Measurements from ENCODE around the gene SEPSECS.

SEPSECS gene

GRCh38 chr4:25075129-25075528, 85.1 kb downstream of the SEPSECS start (continued):
- no peak for TF ChIP-seq CREB5 (CRISPR knock-in tag; IDR thresholded peaks at IDR 0.05; ENCODE audit: low read depth)
- no peak for TF ChIP-seq ZFP3 (CRISPR knock-in tag; IDR thresholded peaks at IDR 0.05)
- TF ChIP-seq ZNF70 (CRISPR knock-in tag; IDR thresholded peaks at IDR 0.05), result no peak
- no peak for TF ChIP-seq TSHZ2 (CRISPR knock-in tag; IDR thresholded peaks at IDR 0.05)

GRCh38 chr4:25070545-25070944, 89.7 kb downstream of the SEPSECS start:
- TF ChIP-seq SNAI2 (CRISPR knock-in tag; IDR thresholded peaks at IDR 0.05) (no peak), ZNF565 (CRISPR knock-in tag; conservative IDR thresholded peaks at IDR 0.05; ENCODE audit: low read depth) (no peak), ZNF70 (CRISPR knock-in tag; IDR thresholded peaks at IDR 0.05) (no peak), RARB (CRISPR knock-in tag; IDR thresholded peaks at IDR 0.05) (no peak), ESRRG (CRISPR knock-in tag; IDR thresholded peaks at IDR 0.05) (no peak), TCF4 (CRISPR knock-in tag; IDR thresholded peaks at IDR 0.05; ENCODE audit: borderline replicate concordance) (no peak), CSDC2 (CRISPR knock-in tag; IDR thresholded peaks at IDR 0.05) (no peak), BACH2 (CRISPR knock-in tag; IDR thresholded peaks at IDR 0.05; ENCODE audit: borderline replicate concordance) (no peak), ZFP30 (CRISPR knock-in tag; IDR thresholded peaks at IDR 0.05) (no peak), ISL1 (CRISPR knock-in tag; IDR thresholded peaks at IDR 0.05) (no peak), POU6F1 (CRISPR knock-in tag; IDR thresholded peaks at IDR 0.05; ENCODE audit: borderline replicate concordance, low read depth) (no peak), ZFP3 (CRISPR knock-in tag; IDR thresholded peaks at IDR 0.05) (no peak), GLIS3 (CRISPR knock-in tag; IDR thresholded peaks at IDR 0.05) (no peak), TOX (CRISPR knock-in tag; IDR thresholded peaks at IDR 0.05; ENCODE audit: borderline replicate concordance) (no peak)
- ATAC-seq, result no peak
